Stomach (tissue), 9 donors: Measurements from ENCODE around the gene PHACTR3. TPM values are rescaled to one million over a fixed set of nuclear protein-coding genes. Genes with fewer than 3 reads are reported as not detected.
"Not testable (repeated sequence)": the region's sequence is repeated elsewhere in the genome, so short reads cannot be mapped to it uniquely, and the experiment has no call there.

Source experiments
- DNase-seq, 2 donors: peaks; one replicate each; pipeline versions ENCODE4 v3.0.0 to v3.0.0-alpha.2; 2013 to 2019
- H3K27ac ChIP-seq, 5 donors: fragments of 200-600 bp in 4 of 5; sonication (generic) in 4 of 5; one replicate each; pipeline ENCODE4 v1.5.1; 2013 to 2019; ENCODE audit warnings: mild to moderate bottlenecking in 1 of 5, moderate library complexity in 1 of 5
- H3K27me3 ChIP-seq, 3 donors: fragments of 200-600 bp; sonication (generic); one replicate each; pipeline ENCODE4 v1.5.1; 2017 to 2019; ENCODE audit warnings: mixed run types in 1 of 3
- H3K36me3 ChIP-seq, 4 donors: fragments of 200-600 bp; sonication (generic); 1 replicate in 3 of 4; 2 replicates in 1 of 4; pipeline ENCODE4 v1.5.1; 2016 to 2019
- H3K4me1 ChIP-seq, 4 donors: fragments of 200-600 bp; sonication (generic); one replicate each; pipeline ENCODE4 v1.5.1; 2016 to 2019
- H3K4me3 ChIP-seq, 4 donors: fragments of 200-600 bp; sonication (generic) in 3 of 4; one replicate each; pipeline ENCODE4 v1.5.1; 2016 to 2019; ENCODE audit warnings: mild to moderate bottlenecking in 1 of 4
- H3K9me3 ChIP-seq, 4 donors: fragments of 200-600 bp; sonication (generic); one replicate each; pipeline ENCODE4 v1.5.1; 2016 to 2019
- CTCF ChIP-seq, 7 experiments: fragments of 450-650 bp in 4 of 7; fragments of 200-600 bp in 3 of 7; sonication (generic) in 3 of 7; IDR thresholded peaks; one replicate each; pipeline ENCODE4 v1.5.1; 2016 to 2019; ENCODE audit warnings: antibody characterized with exemption in 7 of 7, control low read depth in 2 of 7, mild to moderate bottlenecking in 1 of 7
- EP300 ChIP-seq: sonication (generic); formaldehyde crosslinking; IDR thresholded peaks from one replicate; pipeline ENCODE4 v1.6.1; 2017; ENCODE audit warnings: antibody characterized with exemption
- POLR2A ChIP-seq, 4 donors: fragments of 450-650 bp; IDR thresholded peaks; one replicate each; pipeline ENCODE4 v1.6.1; 2016; ENCODE audit warnings: antibody characterized with exemption in 4 of 4, control low read depth in 2 of 4, mild to moderate bottlenecking in 1 of 4, moderate library complexity in 1 of 4
- POLR2AphosphoS5 ChIP-seq, 3 donors: sonication (generic); formaldehyde crosslinking; IDR thresholded peaks; one replicate each; pipeline ENCODE4 v1.6.1; 2016; ENCODE audit warnings: antibody characterized with exemption in 3 of 3
- WGBS, 5 donors: extraction: QIAGEN DNeasy Blood & Tissue Kit in 3 of 5; methylation state at CpG; one replicate each; pipeline versions ENCODE4 v1.1.5 to v1.1.7; 2013 to 2018; 5-methylcytosine and 5-hydroxymethylcytosine counted together
- intact Hi-C: fragments of 100-400 bp; cut with DNase I; formaldehyde crosslinking; loops from one replicate; pipeline ENCODE4 v1.15.1; 2023; ENCODE audit warnings: low total_unique reads
- polyA plus RNA-seq, 3 donors: library from polyadenylated mRNA; stranded (reverse); fragments of 200-250 nt; gene quantifications; one replicate each; pipeline ENCODE4 v1.2.3, GENCODE V29; 2013
- total RNA-seq, 5 donors: library from RNA; depleted of rRNA; stranded (reverse); fragments of >200 nt; gene quantifications; one replicate each; pipeline versions ENCODE4 v1.1.0 to v1.2.3, GENCODE V29; 2014 to 2016
- donor health status: healthy with polysubstance abuse.
- donor health status: Bipolar disorder and iron deficiency.
- donor health status: healthy.

The PHACTR3 gene
- total and polyA plus RNA-seq, 8 donors, result 0.55 to 3.7 (median 3.2) TPM; not detected in 3

GRCh38 chr20:59837623-59838394 is 233.5 kb downstream of the PHACTR3 start:
- DNase-seq, result no peak
- no peak overlapping the region for H3K4me3 ChIP-seq
- H3K4me1 ChIP-seq, result peaks cover 6 to 19% (median 15%) of the 10 kb centered on the region in 4 donors
- WGBS, 5 donors, result 70 to 85% (median 82%) methylated on average over 4 of the region's 4 CpGs
- H3K27ac ChIP-seq, result no peak overlapping the region
- TF ChIP-seq POLR2AphosphoS5 (IDR thresholded peaks at IDR 0.05), result no peak
- no peak for TF ChIP-seq POLR2A (IDR thresholded peaks at IDR 0.05)
- TF ChIP-seq EP300, result no peak
- H3K27me3 ChIP-seq, result peaks cover 0 to 71% (median 9%) of the 10 kb centered on the region in 3 donors
- intact Hi-C loops, result no loop called here
- no peaks in the 10 kb centered on the region for H3K9me3 ChIP-seq
- peaks cover 0 to 8% (median 2%) of the 10 kb centered on the region in 4 donors for H3K36me3 ChIP-seq

GRCh38 chr20:59839400-59839799 is 235.1 kb downstream of the PHACTR3 start:
- Histone ChIP-seq H3K36me3 (peaks cover 0 to 8% (median 2%) of the 10 kb centered on the region in 4 donors), H3K27ac (no peak overlapping the region), H3K4me3 (no peak overlapping the region), H3K27me3 (peaks cover 0 to 57% (median 9%) of the 10 kb centered on the region in 3 donors), H3K9me3 (no peaks in the 10 kb centered on the region), H3K4me1 (peaks cover 6 to 19% (median 15%) of the 10 kb centered on the region in 4 donors)
- no peak for TF ChIP-seq EP300
- no peak for TF ChIP-seq POLR2AphosphoS5 (IDR thresholded peaks at IDR 0.05)
- TF ChIP-seq CTCF (IDR thresholded peaks at IDR 0.05), result no peak
- no peak for TF ChIP-seq POLR2A (IDR thresholded peaks at IDR 0.05)
- 81 to 92% (median 90%) methylated on average over 5 of the region's 5 CpGs for WGBS, 5 donors
- intact Hi-C loops, result no loop called here
- DNase-seq, result no peak

GRCh38 chr20:59845472-59845871 is 241.1 kb downstream of the PHACTR3 start:
- TF ChIP-seq POLR2AphosphoS5 (IDR thresholded peaks at IDR 0.05) (no peak), EP300 (no peak), POLR2A (IDR thresholded peaks at IDR 0.05) (no peak), CTCF (IDR thresholded peaks at IDR 0.05) (no peak)

GRCh38 chr20:59848182-59848581 is 243.8 kb downstream of the PHACTR3 start:
- Histone ChIP-seq H3K4me3 (no peak overlapping the region), H3K4me1 (no peaks in the 10 kb centered on the region), H3K9me3 (no peaks in the 10 kb centered on the region), H3K36me3 (no peaks in the 10 kb centered on the region), H3K27ac (no peak overlapping the region), H3K27me3 (no peaks in the 10 kb centered on the region)
- 52 to 80% (median 66%) methylated on average over 2 of the region's 2 CpGs for WGBS, 5 donors
- no peak for TF ChIP-seq POLR2AphosphoS5 (IDR thresholded peaks at IDR 0.05)
- no peak for DNase-seq
- intact Hi-C loops, result no loop called here

More at GRCh38 chr20:59845472-59845871, 241.1 kb downstream of the PHACTR3 start:
- 57 to 70% (median 65%) methylated on average over 3 of the region's 3 CpGs for WGBS, 5 donors
- DNase-seq, result no peak
- Histone ChIP-seq H3K9me3 (no peaks in the 10 kb centered on the region), H3K36me3 (peaks cover 0 to 8% (median 2%) of the 10 kb centered on the region in 4 donors), H3K4me1 (no peaks in the 10 kb centered on the region), H3K27ac (no peak overlapping the region), H3K27me3 (peaks cover 0 to 7% (median 0%) of the 10 kb centered on the region in 3 donors), H3K4me3 (no peak overlapping the region)
- intact Hi-C loops, result no loop called here

GRCh38 chr20:59850018-59850641 is 245.8 kb downstream of the PHACTR3 start:
- TF ChIP-seq POLR2A (IDR thresholded peaks at IDR 0.05), result no peak
- peak in 5 of 7 experiments; percentile 22 to 80 (median 71) for TF ChIP-seq CTCF (IDR thresholded peaks at IDR 0.05)
- Histone ChIP-seq H3K4me3 (no peak overlapping the region), H3K27ac (no peak overlapping the region), H3K9me3 (no peaks in the 10 kb centered on the region), H3K4me1 (no peaks in the 10 kb centered on the region), H3K27me3 (no peaks in the 10 kb centered on the region), H3K36me3 (no peaks in the 10 kb centered on the region)
- 65 to 76% (median 68%) methylated on average over 7 of the region's 7 CpGs for WGBS, 5 donors
- intact Hi-C loops, result no loop called here
- DNase-seq, result peak in 1 of 2 donors; percentile 67

GRCh38 chr20:59856526-59856925 is 252.2 kb downstream of the PHACTR3 start:
- WGBS, 5 donors, result 94 to 100% (median 100%) methylated on average over 1 of the region's 1 CpG; no CpG with 5 or more reads in 2 of the 5 donors
- H3K4me3 ChIP-seq, intact Hi-C loops, H3K27me3 ChIP-seq, H3K36me3 ChIP-seq, H3K4me1 ChIP-seq, DNase-seq, H3K27ac ChIP-seq: not testable (repeated sequence)
- H3K9me3 ChIP-seq, result peaks cover 0 to 13% (median 4%) of the 10 kb centered on the region in 4 donors

GRCh38 chr20:59856941-59857340 is 252.6 kb downstream of the PHACTR3 start:
- H3K9me3 ChIP-seq, result peaks cover 0 to 13% (median 4%) of the 10 kb centered on the region in 4 donors
- H3K27me3 ChIP-seq, intact Hi-C loops, H3K27ac ChIP-seq, H3K36me3 ChIP-seq, DNase-seq, H3K4me1 ChIP-seq, H3K4me3 ChIP-seq: not testable (repeated sequence)
- 87 to 93% (median 89%) methylated on average over 5 of the region's 5 CpGs for WGBS, 5 donors
